Measurements from ENCODE around the gene NTHL1.

The NTHL1 gene

GRCh38 chr16:2079311-2079800 is 31.7 kb upstream of the NTHL1 start:
- FAIRE-seq = no peak
- no peak for TF ChIP-seq POLR2A (IDR thresholded peaks at IDR 0.05; ENCODE audit: low read depth, low read length)
- DNase-seq (ENCODE audit: insufficient read length, low spot score) = no peak

DNA sequence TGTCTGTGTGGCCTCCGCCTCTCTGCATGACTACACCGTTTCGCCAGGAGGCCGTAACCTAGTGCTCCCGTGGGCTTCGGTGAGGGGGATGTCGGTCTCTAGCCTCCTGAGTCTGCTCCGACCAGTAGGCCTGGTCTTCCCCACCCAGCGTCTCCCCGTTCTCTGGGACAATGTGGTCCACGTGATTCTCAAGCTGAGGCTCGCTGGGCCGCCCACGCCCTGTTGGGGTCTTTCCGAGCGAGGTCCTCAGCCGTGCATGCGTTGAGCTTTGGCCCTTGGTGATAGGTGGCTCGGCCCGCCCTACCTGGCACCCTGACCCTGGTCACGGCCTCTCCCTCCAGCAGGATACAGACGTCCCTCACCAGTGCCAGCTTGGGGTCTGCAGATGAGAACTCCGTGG is 31.1 kb upstream of the NTHL1 start:
- no peak for DNase-seq (ENCODE audit: insufficient read length, low spot score)
- no peak for TF ChIP-seq POLR2A (IDR thresholded peaks at IDR 0.05; ENCODE audit: low read depth, low read length)
- FAIRE-seq = no peak

GRCh38 chr16:2078096-2078495 is 30.5 kb upstream of the NTHL1 start:
- FAIRE-seq (no peak), DNase-seq (ENCODE audit: insufficient read length, low spot score) (no peak)
- no peak for TF ChIP-seq POLR2A (IDR thresholded peaks at IDR 0.05; ENCODE audit: low read depth, low read length)

- FAIRE-seq = no peak
- no peak for TF ChIP-seq POLR2A (IDR thresholded peaks at IDR 0.05; ENCODE audit: low read depth, low read length)
These were observed 30.1 kb upstream of the NTHL1 start for GRCh38 chr16:2077696-2078095.

DNA sequence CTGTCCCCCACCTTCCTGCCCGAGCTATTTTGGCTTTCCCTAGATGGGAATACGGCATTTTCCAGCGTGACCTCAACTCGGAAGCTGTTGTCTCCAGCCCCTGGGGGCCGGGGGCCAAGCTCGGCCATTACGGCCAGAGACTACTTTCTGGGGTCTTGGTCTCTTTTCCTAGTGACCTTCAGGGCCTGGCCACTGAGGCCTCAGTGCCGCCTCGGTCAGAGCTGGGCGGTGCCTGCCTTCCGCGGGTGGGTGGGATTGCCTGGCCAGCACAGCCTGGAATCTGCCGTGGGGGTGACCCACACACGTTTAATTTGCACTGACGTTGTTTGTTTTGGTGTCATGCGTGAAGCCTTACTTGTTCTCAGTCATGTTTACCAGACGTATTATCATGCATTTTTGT is 29.4 kb upstream of the NTHL1 start:
- no peak for FAIRE-seq
- no peak for TF ChIP-seq POLR2A (IDR thresholded peaks at IDR 0.05; ENCODE audit: low read depth, low read length)
- no peak for DNase-seq (ENCODE audit: insufficient read length, low spot score)

More at GRCh38 chr16:2077696-2078095, 30.1 kb upstream of the NTHL1 start:
- no peak for DNase-seq (ENCODE audit: insufficient read length, low spot score)

- no peak for FAIRE-seq
- no peak for DNase-seq (ENCODE audit: insufficient read length, low spot score)
- no peak for TF ChIP-seq POLR2A (IDR thresholded peaks at IDR 0.05; ENCODE audit: low read depth, low read length)
These were observed 28.6 kb upstream of the NTHL1 start for GRCh38 chr16:2076072-2076865.

GRCh38 chr16:2075631-2076030 is 28.0 kb upstream of the NTHL1 start:
- TF ChIP-seq POLR2A (IDR thresholded peaks at IDR 0.05; ENCODE audit: low read depth, low read length) = no peak
- FAIRE-seq (no peak), DNase-seq (ENCODE audit: insufficient read length, low spot score) (no peak)

GRCh38 chr16:2074071-2074470 is 26.4 kb upstream of the NTHL1 start:
- DNase-seq (ENCODE audit: insufficient read length, low spot score) (no peak), FAIRE-seq (no peak)
- no peak for TF ChIP-seq POLR2A (IDR thresholded peaks at IDR 0.05; ENCODE audit: low read depth, low read length)

- no peak for TF ChIP-seq POLR2A (IDR thresholded peaks at IDR 0.05; ENCODE audit: low read depth, low read length)
- DNase-seq (ENCODE audit: insufficient read length, low spot score) (no peak), FAIRE-seq (no peak)
These were observed 25.3 kb upstream of the NTHL1 start for GRCh38 chr16:2072926-2073325.

DNA sequence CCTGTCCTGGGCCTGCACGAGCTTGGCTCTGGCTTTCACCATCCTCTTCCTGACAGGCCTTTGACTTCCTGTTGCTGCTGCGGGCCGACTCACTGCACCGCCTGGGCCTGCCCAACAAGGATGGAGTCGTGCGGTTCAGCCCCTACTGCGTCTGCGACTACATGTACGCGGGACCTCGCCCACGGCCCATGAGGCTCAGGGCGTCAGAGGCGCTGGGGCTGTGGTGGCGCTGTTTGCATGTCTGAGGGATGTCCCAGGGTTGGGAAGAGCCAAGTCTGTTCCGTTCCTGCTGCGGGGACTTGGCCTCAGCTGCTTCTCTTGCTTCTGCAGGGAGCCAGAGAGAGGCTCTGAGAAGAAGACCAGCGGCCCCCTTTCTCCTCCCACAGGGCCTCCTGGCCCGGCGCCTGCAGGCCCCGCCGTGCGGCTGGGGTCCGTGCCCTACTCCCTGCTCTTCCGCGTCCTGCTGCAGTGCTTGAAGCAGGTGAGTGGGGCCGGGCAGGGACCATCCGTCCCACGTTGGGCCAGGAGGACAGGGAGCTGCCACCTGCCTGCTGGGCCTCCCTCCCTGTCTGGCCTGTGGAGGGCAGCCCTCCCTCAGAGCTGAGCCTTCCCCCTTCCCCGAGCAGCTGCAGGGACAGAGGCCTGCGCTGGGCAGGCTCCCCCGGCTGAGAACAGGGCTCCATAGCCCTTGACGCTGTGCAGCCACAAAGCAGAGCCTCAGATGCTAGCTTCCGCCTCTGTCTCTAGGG is 24.0 kb upstream of the NTHL1 start:
- no peak for TF ChIP-seq POLR2A (IDR thresholded peaks at IDR 0.05; ENCODE audit: low read depth, low read length)
- no peak for FAIRE-seq
- no peak for DNase-seq (ENCODE audit: insufficient read length, low spot score)

DNA sequence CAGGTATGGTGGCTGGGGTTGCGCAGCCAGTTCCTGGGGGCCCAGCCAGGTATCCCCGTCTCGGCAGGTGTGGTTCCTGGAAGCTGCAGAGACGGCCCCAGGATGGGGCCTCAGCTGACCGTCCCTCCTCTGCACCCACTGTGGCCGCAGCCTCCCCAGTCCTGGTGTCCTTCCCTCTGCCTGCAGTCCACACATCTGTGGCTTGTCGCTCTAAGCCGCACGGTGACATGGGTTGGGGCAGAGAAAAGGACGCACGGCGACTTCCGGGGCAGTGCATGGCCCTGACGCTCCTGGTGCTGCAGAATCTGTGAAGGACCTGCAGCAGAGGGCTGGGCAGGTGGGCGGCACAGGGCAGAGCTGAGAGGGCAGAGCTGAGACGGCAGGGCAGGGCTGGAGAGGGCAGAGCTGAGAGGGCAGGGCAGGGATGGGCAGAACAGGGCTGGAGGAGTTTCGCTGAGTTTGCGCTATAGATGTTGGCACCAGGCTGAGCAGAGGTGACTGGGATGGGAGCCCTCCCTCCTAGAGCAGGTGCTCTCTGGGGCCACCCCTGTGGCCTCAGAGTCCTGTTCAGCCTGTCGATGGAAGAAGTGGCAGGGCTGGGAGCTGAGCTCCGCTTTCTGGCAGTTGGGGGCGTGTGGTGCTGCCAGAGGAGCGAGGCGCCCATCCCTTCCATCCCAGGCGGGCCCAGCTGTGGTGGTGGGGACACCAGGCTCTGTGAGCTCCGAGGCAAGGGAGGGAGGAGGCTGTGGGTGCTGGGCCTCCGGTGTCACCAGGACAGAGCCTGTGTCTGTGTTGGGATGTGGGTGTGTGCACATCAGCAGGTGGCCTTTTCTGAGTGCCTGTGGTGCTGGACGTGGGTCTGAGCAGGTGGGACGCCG is 23.2 kb upstream of the NTHL1 start:
- no peak for FAIRE-seq
- no peak for TF ChIP-seq POLR2A (IDR thresholded peaks at IDR 0.05; ENCODE audit: low read depth, low read length)
- DNase-seq (ENCODE audit: insufficient read length, low spot score) = no peak

DNA sequence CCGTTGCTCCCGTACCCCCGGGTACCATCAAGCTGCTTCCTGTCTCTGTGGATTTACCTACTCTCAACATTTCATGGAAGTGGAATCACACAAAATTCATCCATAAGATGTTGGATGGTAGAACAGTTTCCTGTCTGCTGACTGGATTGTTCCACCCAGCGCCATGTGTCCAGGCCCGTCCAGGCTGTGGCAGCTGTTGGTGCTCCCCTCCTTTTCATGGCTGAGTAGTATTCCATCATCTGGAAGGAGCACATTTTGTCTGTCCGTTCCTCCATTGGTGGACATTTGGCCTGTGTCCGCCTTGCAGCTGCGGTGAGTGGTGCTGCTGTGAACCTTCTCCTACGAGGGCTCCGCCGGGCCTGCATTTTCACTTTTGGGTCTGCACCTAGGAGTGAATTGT is 18.5 kb upstream of the NTHL1 start:
- FAIRE-seq (no peak), DNase-seq (ENCODE audit: insufficient read length, low spot score) (no peak)
- TF ChIP-seq POLR2A (IDR thresholded peaks at IDR 0.05; ENCODE audit: low read depth, low read length) = no peak

- no peak for DNase-seq (ENCODE audit: insufficient read length, low spot score)
- no peak for FAIRE-seq
- TF ChIP-seq POLR2A (IDR thresholded peaks at IDR 0.05; ENCODE audit: low read depth, low read length) = no peak
These were observed 16.8 kb upstream of the NTHL1 start for GRCh38 chr16:2064368-2064945.

Data from H54 (cell line).